GM21619 (cell line): ENCODE data around the gene RGCC.

Source experiments
- ATAC-seq: cut with Tn5 transposase; IDR thresholded peaks from one replicate; pipeline ENCODE4 v1.9.1; 2021; ENCODE audit not compliant: unreplicated experiment

The RGCC gene

DNA sequence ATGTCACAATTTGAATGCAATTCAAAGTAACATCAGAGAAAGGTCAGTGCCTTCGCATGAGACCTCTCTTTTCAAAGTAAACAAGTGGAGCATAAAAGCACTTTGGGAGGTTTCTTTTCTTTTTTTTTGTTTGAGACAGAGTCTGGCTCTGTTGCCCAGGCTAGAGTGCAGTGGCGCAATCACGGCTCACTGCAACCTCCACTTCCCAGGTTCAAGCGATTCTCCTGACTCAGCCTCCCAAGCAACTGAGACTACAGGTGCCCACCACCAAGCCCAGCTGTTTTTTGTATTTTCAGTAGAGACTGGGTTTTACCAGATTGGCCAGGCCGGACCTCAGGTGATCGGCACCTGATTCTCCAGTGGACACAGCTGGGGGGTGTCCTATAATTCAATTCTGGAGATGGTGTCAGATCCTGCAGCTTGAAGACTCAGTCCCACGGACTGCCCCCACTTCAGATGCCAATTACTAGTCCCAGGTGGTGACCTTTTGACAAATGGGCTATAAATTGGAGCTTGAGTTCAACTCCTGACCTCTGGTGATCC, 57.6 kb downstream of the RGCC start:
- ATAC-seq, result no peak

GRCh38 chr13:41515491-41516139, 58.3 kb downstream of the RGCC start:
- no peak for ATAC-seq

- ATAC-seq, result no peak
Observed at GRCh38 chr13:41516166-41516565, 58.8 kb downstream of the RGCC start.

GRCh38 chr13:41516760-41517159, 59.4 kb downstream of the RGCC start:
- no peak for ATAC-seq

- ATAC-seq, result no peak
Observed at GRCh38 chr13:41520016-41520659, 62.8 kb downstream of the RGCC start.
